Iris pigment epithelial cell (primary cell): ENCODE results near the gene KCTD3.

Experiments used
- DNase-seq: peaks from one replicate; pipeline ENCODE4 v3.0.0-alpha.2; 2011; ENCODE audit warnings: low read depth

The KCTD3 gene

GRCh38 chr1:215566556-215567490 lies at the start of gene KCTD3:
KCTD3 (plus strand) TSS chr1:215567304; CDS start chr1:215567686, 382 bp downstream.
- DNase-seq: peak; percentile 61

GRCh38 chr1:215517441-215517891 lies 49.6 kb upstream of the KCTD3 start:
- peak; percentile 90 for DNase-seq

GRCh38 chr1:215518594-215518993 lies 48.5 kb upstream of the KCTD3 start:
- DNase-seq: no peak

- DNase-seq: no peak
These were observed 45.8 kb upstream of the KCTD3 start for GRCh38 chr1:215521279-215521678.

GRCh38 chr1:215523128-215523861 lies 43.8 kb upstream of the KCTD3 start:
- peak; percentile 39 for DNase-seq

- peak; percentile 70 for DNase-seq
These were observed 43.2 kb upstream of the KCTD3 start for GRCh38 chr1:215523906-215524305.

GRCh38 chr1:215526147-215526845 lies 40.8 kb upstream of the KCTD3 start:
- DNase-seq: peak; percentile 48

- DNase-seq: no peak
These were observed 40.3 kb upstream of the KCTD3 start for GRCh38 chr1:215526846-215527151.

- DNase-seq: no peak
These were observed 38.0 kb upstream of the KCTD3 start for GRCh38 chr1:215529111-215529510.

- DNase-seq: no peak
These were observed 37.5 kb upstream of the KCTD3 start for GRCh38 chr1:215529571-215529970.

- DNase-seq: no peak
These were observed 36.6 kb upstream of the KCTD3 start for GRCh38 chr1:215530401-215530984.

- DNase-seq: peak; percentile 29
These were observed 27.1 kb upstream of the KCTD3 start for GRCh38 chr1:215539803-215540570.

GRCh38 chr1:215542301-215542700 lies 24.8 kb upstream of the KCTD3 start:
- no peak for DNase-seq

- DNase-seq: peak; percentile 87
These were observed 23.9 kb upstream of the KCTD3 start for GRCh38 chr1:215543191-215543606.

GRCh38 chr1:215543806-215544205 lies 23.3 kb upstream of the KCTD3 start:
- no peak for DNase-seq

GRCh38 chr1:215544566-215544965 lies 22.5 kb upstream of the KCTD3 start:
- no peak for DNase-seq

GRCh38 chr1:215545096-215545495 lies 22.0 kb upstream of the KCTD3 start:
- DNase-seq: no peak

- DNase-seq: no peak
These were observed 20.1 kb upstream of the KCTD3 start for GRCh38 chr1:215547011-215547410.

GRCh38 chr1:215551806-215552205 lies 15.3 kb upstream of the KCTD3 start:
- no peak for DNase-seq

- DNase-seq: no peak
These were observed 12.2 kb upstream of the KCTD3 start for GRCh38 chr1:215554865-215555264.

GRCh38 chr1:215555531-215555930 lies 11.6 kb upstream of the KCTD3 start:
- DNase-seq: no peak
